Body of pancreas (tissue), 4 donors: ENCODE measurements around the gene TNIK.
A peak's percentile ranks its signal among the peaks of the same experiment; 100 is the strongest.

Source experiments
- POLR2A ChIP-seq, 3 donors: fragments of 450-650 bp; IDR thresholded peaks; one replicate each; pipeline ENCODE4 v1.6.1; 2016; ENCODE audit warnings: antibody characterized with exemption in 3 of 3, mild to moderate bottlenecking in 2 of 3
- TF ChIP-seq, protein P1 (sequence below), 7 experiments: fragments of 450-650 bp in 4 of 7; fragments of 200-600 bp in 3 of 7; sonication (generic) in 3 of 7; IDR thresholded peaks; one replicate each; pipeline ENCODE4 v1.5.1; 2016 to 2019; ENCODE audit warnings: antibody characterized with exemption in 7 of 7

DNA sequence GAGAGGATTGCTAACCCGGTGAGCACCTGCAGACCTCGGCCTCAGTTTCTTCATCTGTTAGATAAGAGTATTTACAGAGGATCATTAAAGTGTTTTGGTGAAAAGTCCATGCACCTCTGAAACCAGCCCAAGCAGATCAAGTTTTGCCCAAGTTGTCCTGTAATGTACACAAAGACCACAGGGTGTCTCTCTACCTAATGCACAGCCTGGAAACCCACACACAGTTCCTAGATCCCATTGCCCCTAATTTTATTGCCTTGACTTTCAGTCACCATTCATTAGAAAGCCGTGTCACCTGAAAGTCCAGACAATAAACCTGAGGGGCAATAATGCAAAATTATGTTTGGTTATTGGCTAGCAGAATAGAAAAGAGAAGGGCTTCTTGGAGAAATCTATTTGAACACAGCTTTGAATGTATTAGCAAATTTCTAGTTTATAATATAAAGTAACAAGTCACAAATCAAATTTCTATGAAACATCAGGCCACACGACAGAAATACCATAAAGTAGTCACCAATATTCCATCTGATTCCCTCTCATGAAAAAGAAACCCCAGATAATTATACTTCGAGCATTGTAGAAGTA is 272.4 kb downstream of the TNIK start:
- TF ChIP-seq, protein P1, sequence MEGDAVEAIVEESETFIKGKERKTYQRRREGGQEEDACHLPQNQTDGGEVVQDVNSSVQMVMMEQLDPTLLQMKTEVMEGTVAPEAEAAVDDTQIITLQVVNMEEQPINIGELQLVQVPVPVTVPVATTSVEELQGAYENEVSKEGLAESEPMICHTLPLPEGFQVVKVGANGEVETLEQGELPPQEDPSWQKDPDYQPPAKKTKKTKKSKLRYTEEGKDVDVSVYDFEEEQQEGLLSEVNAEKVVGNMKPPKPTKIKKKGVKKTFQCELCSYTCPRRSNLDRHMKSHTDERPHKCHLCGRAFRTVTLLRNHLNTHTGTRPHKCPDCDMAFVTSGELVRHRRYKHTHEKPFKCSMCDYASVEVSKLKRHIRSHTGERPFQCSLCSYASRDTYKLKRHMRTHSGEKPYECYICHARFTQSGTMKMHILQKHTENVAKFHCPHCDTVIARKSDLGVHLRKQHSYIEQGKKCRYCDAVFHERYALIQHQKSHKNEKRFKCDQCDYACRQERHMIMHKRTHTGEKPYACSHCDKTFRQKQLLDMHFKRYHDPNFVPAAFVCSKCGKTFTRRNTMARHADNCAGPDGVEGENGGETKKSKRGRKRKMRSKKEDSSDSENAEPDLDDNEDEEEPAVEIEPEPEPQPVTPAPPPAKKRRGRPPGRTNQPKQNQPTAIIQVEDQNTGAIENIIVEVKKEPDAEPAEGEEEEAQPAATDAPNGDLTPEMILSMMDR (IDR thresholded peaks at IDR 0.05) = peak in 6 of 7 experiments; percentile 49 to 76 (median 70)
- TF ChIP-seq POLR2A (IDR thresholded peaks at IDR 0.05) = no peak
